H9 (cell line): ENCODE results near the gene MED13L. TPM values are rescaled to one million over a fixed set of nuclear protein-coding genes. Genes with fewer than 3 reads are reported as not detected.
A peak's percentile ranks its signal among the peaks of the same experiment; 100 is the strongest.

Experiments used
- DNase-seq: peaks from one replicate; pipeline ENCODE4 v3.0.0-alpha.2; 2017
- H2AFZ ChIP-seq: one replicate; pipeline ENCODE4 v1.6.1; 2013; ENCODE audit warnings: mild to moderate bottlenecking, low read length, control low read depth, moderate library complexity
- H2AK5ac ChIP-seq: 2 replicates; pipeline ENCODE4 v1.6.1; 2013; ENCODE audit warnings: low read length, control low read depth, mixed read lengths; ENCODE audit not compliant: insufficient read length
- H2BK120ac ChIP-seq: one replicate; pipeline ENCODE4 v1.6.1; 2013; ENCODE audit warnings: low read depth, mild to moderate bottlenecking, low read length, control low read depth, inconsistent platforms; ENCODE audit not compliant: poor library complexity, severe bottlenecking
- H2BK12ac ChIP-seq: 2 replicates; pipeline ENCODE4 v1.6.1; 2013; ENCODE audit warnings: low read length, control low read depth, mixed read lengths, low read depth; ENCODE audit not compliant: insufficient read length
- H2BK15ac ChIP-seq: 2 replicates; pipeline ENCODE4 v1.6.1; 2013; ENCODE audit warnings: low read depth, low read length, control low read depth
- H2BK20ac ChIP-seq: one replicate; pipeline ENCODE4 v1.6.1; 2013; ENCODE audit warnings: low read depth, mild to moderate bottlenecking, low read length, control low read depth, inconsistent platforms; ENCODE audit not compliant: poor library complexity, severe bottlenecking
- H2BK5ac ChIP-seq: 2 replicates; pipeline ENCODE4 v1.6.1; 2013; ENCODE audit warnings: low read length, control low read depth, mixed read lengths; ENCODE audit not compliant: insufficient read length
- H3K14ac ChIP-seq: 2 replicates; pipeline ENCODE4 v1.6.1; 2013; ENCODE audit warnings: low read length, control low read depth; ENCODE audit not compliant: insufficient read depth
- H3K18ac ChIP-seq: 2 replicates; pipeline ENCODE4 v1.6.1; 2013; ENCODE audit warnings: low read depth, mild to moderate bottlenecking, mixed read lengths, low read length, control low read depth; ENCODE audit not compliant: insufficient read length
- H3K23ac ChIP-seq: 2 replicates; pipeline ENCODE4 v1.6.1; 2013; ENCODE audit warnings: low read length, control low read depth, mixed read lengths, low read depth; ENCODE audit not compliant: insufficient read length
- H3K23me2 ChIP-seq: 2 replicates; pipeline ENCODE4 v1.6.1; 2013; ENCODE audit warnings: low read depth, mild to moderate bottlenecking, mixed read lengths, low read length, control low read depth; ENCODE audit not compliant: insufficient read length, poor library complexity, severe bottlenecking
- H3K27ac ChIP-seq: 2 replicates; pipeline ENCODE4 v1.5.1; 2013; ENCODE audit warnings: low read length, control low read depth, mixed read lengths, low read depth; ENCODE audit not compliant: insufficient read length
- H3K27me3 ChIP-seq: 2 replicates; pipeline ENCODE4 v1.6.1; 2013; ENCODE audit warnings: low read length, control low read depth, inconsistent platforms; ENCODE audit not compliant: insufficient read depth
- H3K4ac ChIP-seq: 2 replicates; pipeline ENCODE4 v1.6.1; 2013; ENCODE audit warnings: low read depth, mild to moderate bottlenecking, control low read depth, inconsistent platforms, low read length, moderate library complexity
- H3K4me1 ChIP-seq: 2 replicates; pipeline ENCODE4 v1.6.1; 2013; ENCODE audit warnings: low read length, control low read depth, inconsistent platforms; ENCODE audit not compliant: insufficient read depth
- H3K4me2 ChIP-seq: 2 replicates; pipeline ENCODE4 v1.6.1; 2013; ENCODE audit warnings: low read length, control low read depth, mixed read lengths; ENCODE audit not compliant: insufficient read length, insufficient read depth
- H3K56ac ChIP-seq: 2 replicates; pipeline ENCODE4 v1.6.1; 2013; ENCODE audit warnings: low read depth, mild to moderate bottlenecking, mixed read lengths, low read length, control low read depth; ENCODE audit not compliant: insufficient read length
- H3K79me1 ChIP-seq: 2 replicates; pipeline ENCODE4 v1.6.1; 2013; ENCODE audit warnings: low read depth, mild to moderate bottlenecking, moderate library complexity, low read length, control low read depth, inconsistent platforms; ENCODE audit not compliant: insufficient read depth, poor library complexity, severe bottlenecking
- H3K79me2 ChIP-seq: 2 replicates; pipeline ENCODE4 v1.6.1; 2013; ENCODE audit warnings: low read length, control low read depth, inconsistent platforms; ENCODE audit not compliant: insufficient read depth
- H3K9ac ChIP-seq: 2 replicates; pipeline ENCODE4 v1.6.1; 2013; ENCODE audit warnings: low read length, control low read depth, mixed read lengths; ENCODE audit not compliant: insufficient read length; ENCODE audit errors: extremely low read depth
- H3K9me3 ChIP-seq: one replicate; pipeline ENCODE4 v1.6.1; 2013; ENCODE audit warnings: low read depth, low read length, inconsistent platforms; ENCODE audit not compliant: control insufficient read depth
- H3T11ph ChIP-seq: one replicate; pipeline ENCODE4 v1.6.1; 2013; ENCODE audit warnings: mild to moderate bottlenecking, low read length, control low read depth, inconsistent platforms
- H4K20me1 ChIP-seq: one replicate; pipeline ENCODE4 v1.6.1; 2013; ENCODE audit not compliant: control insufficient read depth, insufficient read length, insufficient read depth
- H4K5ac ChIP-seq: 2 replicates; pipeline ENCODE4 v1.6.1; 2013; ENCODE audit warnings: low read depth, mild to moderate bottlenecking, mixed read lengths, low read length, control low read depth; ENCODE audit not compliant: insufficient read length
- H4K8ac ChIP-seq: replicated peaks from 2 replicates; pipeline ENCODE4 v1.6.1; 2013; ENCODE audit warnings: low read length, control low read depth, mixed read lengths, low read depth; ENCODE audit not compliant: insufficient read length
- H4K91ac ChIP-seq: 2 replicates; pipeline ENCODE4 v1.6.1; 2013; ENCODE audit warnings: low read depth, mild to moderate bottlenecking, moderate library complexity, mixed read lengths, low read length, control low read depth; ENCODE audit not compliant: insufficient read length
- H3K27ac Mint-ChIP-seq, 3 experiments: 2 replicates in 2 of 3; 3 replicates in 1 of 3; pipeline ENCODE4 v1.8.0; 2020 to 2021; ENCODE audit warnings: mixed read lengths in 3 of 3, mild to moderate bottlenecking in 1 of 3, moderate library complexity in 1 of 3
- H3K27me3 Mint-ChIP-seq: 2 replicates; pipeline ENCODE4 v1.8.0; 2021; ENCODE audit warnings: low read depth, mild to moderate bottlenecking, moderate library complexity, mixed read lengths
- H3K36me3 Mint-ChIP-seq, 3 experiments: 2 replicates in 2 of 3; 3 replicates in 1 of 3; pipeline ENCODE4 v1.8.0; 2020 to 2021; ENCODE audit warnings: low read depth in 3 of 3, mixed read lengths in 3 of 3; ENCODE audit not compliant: insufficient read depth in 1 of 3
- H3K4me1 Mint-ChIP-seq, 2 experiments: 2 replicates each; pipeline ENCODE4 v1.8.0; 2020; ENCODE audit warnings: mixed read lengths in 2 of 2
- H3K4me3 Mint-ChIP-seq, 2 experiments: 2 replicates in 1 of 2; 3 replicates in 1 of 2; pipeline ENCODE4 v1.8.0; 2020 to 2021; ENCODE audit warnings: mild to moderate bottlenecking in 2 of 2, mixed read lengths in 2 of 2, moderate library complexity in 1 of 2
- H3K9me3 Mint-ChIP-seq, 2 experiments: 2 replicates in 1 of 2; 3 replicates in 1 of 2; pipeline ENCODE4 v1.8.0; 2020; ENCODE audit warnings: mild to moderate bottlenecking in 2 of 2, mixed read lengths in 2 of 2, moderate library complexity in 1 of 2
- CTCF ChIP-seq: fragments of 200-600 bp; sonication (generic); conservative IDR thresholded peaks from 3 replicates; pipeline ENCODE4 v1.8.0; 2021; ENCODE audit warnings: antibody characterized with exemption, mild to moderate bottlenecking
- WGBS: extraction: QIAGEN DNeasy Blood & Tissue Kit; methylation state at CpG from one replicate; pipeline ENCODE4 v1.1.7; 2013; ENCODE audit warnings: missing lambda C conversion rate, low lambda C conversion rate, mixed read lengths; ENCODE audit not compliant: insufficient read length; ENCODE audit errors: extremely low coverage; 5-methylcytosine and 5-hydroxymethylcytosine counted together
- total RNA-seq: library from RNA; stranded (reverse); gene quantifications from 2 replicates; pipeline ENCODE4 v1.2.1, GENCODE V29; 2021

Gene MED13L
- total RNA-seq, 1 experiment from 2014 or later = 52.4 TPM

- H4K5ac ChIP-seq = no peak overlapping the region
- no peak overlapping the region for H2AFZ ChIP-seq
- no peak overlapping the region for H3K4ac ChIP-seq
- no peak overlapping the region for H2AK5ac ChIP-seq
- no peak overlapping the region for H3T11ph ChIP-seq
- H3K4me2 ChIP-seq = no peak overlapping the region
- Mint-ChIP-seq H3K36me3 (no peaks in the 10 kb centered on the region), H3K27me3 (no peaks in the 10 kb centered on the region), H3K27ac (0 out of 7 replicates have a peak overlapping the region, but pooled peaks of 1 of the 3 experiments have one; percentile 3), H3K4me1 (peaks cover 20 to 31% of the 10 kb centered on the region in 2 experiments), H3K4me3 (no peak overlapping the region), H3K9me3 (no peaks in the 10 kb centered on the region)
- no peak overlapping the region for H2BK20ac ChIP-seq
- no CpG with 5 or more reads among the region's 5 CpGs for WGBS
- no peak overlapping the region for H2BK12ac ChIP-seq
- H3K27me3 ChIP-seq = no peaks in the 10 kb centered on the region
- H3K79me2 ChIP-seq = peaks cover 3% of the 10 kb centered on the region; the same call in 1 of the 2 replicates
- no peak overlapping the region for H3K56ac ChIP-seq
- H2BK15ac ChIP-seq = no peak overlapping the region
- H3K14ac ChIP-seq = no peak overlapping the region
- H4K20me1 ChIP-seq = no peaks in the 10 kb centered on the region
- H4K91ac ChIP-seq = no peak overlapping the region
- no peak overlapping the region for H3K23ac ChIP-seq
- no peak overlapping the region for H3K27ac ChIP-seq
- H3K9me3 ChIP-seq = no peaks in the 10 kb centered on the region
- no peak for TF ChIP-seq CTCF
- no peak for DNase-seq
- no peaks in the 10 kb centered on the region for H3K23me2 ChIP-seq
- H3K4me1 ChIP-seq = peaks cover 2% of the 10 kb centered on the region; the same call in 1 of the 2 replicates
- H4K8ac ChIP-seq = no peak overlapping the region
- peaks cover 7% of the 10 kb centered on the region for H3K79me1 ChIP-seq
- no peak overlapping the region for H2BK120ac ChIP-seq
- no peak overlapping the region for H3K9ac ChIP-seq
- no peak overlapping the region for H2BK5ac ChIP-seq
- H3K18ac ChIP-seq = no peak overlapping the region
These were observed 61.3 kb downstream of the MED13L start for GRCh38 chr12:116216022-116216756.
